OCI-LY3 (cell line): ENCODE measurements around the gene ACTRT2.

Experiments
- EZH2phosphoT487 ChIP-seq: fragments of 200-600 bp; shearing (Covaris generic); IDR thresholded peaks from 2 replicates; pipeline ENCODE4 v1.6.1; 2018; ENCODE audit warnings: antibody characterized with exemption, mixed run types, low read depth
- TF ChIP-seq, protein P1 (sequence below): fragments of 200-600, 300-600 bp; sonication (generic); IDR thresholded peaks from 2 replicates; pipeline ENCODE4 v1.5.1; 2014; ENCODE audit warnings: antibody characterized with exemption, low read length, low read depth

DNA sequence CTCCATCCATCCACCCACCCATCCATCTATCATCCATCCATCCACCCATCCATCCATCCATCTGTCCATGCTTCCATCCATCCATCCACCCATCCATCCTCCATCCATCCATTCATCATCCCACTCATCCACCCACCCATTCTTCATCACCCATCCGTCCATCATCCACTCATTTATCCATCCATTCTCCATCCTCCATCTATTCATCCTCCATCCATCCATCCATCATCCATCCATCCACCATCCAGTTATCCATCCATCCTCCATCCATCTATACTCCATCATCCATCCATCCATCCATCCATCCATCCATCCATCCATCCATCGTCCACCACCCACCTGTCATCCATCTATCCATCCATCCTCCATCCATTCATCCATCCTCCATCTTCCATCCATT is 32.1 kb upstream of the ACTRT2 start:
- TF ChIP-seq, protein P1, sequence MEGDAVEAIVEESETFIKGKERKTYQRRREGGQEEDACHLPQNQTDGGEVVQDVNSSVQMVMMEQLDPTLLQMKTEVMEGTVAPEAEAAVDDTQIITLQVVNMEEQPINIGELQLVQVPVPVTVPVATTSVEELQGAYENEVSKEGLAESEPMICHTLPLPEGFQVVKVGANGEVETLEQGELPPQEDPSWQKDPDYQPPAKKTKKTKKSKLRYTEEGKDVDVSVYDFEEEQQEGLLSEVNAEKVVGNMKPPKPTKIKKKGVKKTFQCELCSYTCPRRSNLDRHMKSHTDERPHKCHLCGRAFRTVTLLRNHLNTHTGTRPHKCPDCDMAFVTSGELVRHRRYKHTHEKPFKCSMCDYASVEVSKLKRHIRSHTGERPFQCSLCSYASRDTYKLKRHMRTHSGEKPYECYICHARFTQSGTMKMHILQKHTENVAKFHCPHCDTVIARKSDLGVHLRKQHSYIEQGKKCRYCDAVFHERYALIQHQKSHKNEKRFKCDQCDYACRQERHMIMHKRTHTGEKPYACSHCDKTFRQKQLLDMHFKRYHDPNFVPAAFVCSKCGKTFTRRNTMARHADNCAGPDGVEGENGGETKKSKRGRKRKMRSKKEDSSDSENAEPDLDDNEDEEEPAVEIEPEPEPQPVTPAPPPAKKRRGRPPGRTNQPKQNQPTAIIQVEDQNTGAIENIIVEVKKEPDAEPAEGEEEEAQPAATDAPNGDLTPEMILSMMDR = no peak
- no peak for TF ChIP-seq EZH2phosphoT487
